HepG2 (cell line): ENCODE data around the gene NDC1. TPM values are rescaled to one million over a fixed set of nuclear protein-coding genes. Genes with fewer than 3 reads are reported as not detected.

ENCODE experiments used
- DR1 ChIP-seq: sonication (generic); formaldehyde crosslinking; IDR thresholded peaks from 2 replicates; pipeline ENCODE4 v1.8.0; 2021; ENCODE audit warnings: mild to moderate bottlenecking, missing genetic modification reagents, inconsistent platforms
- JUND ChIP-seq: sonication (generic); formaldehyde crosslinking; IDR thresholded peaks from 2 replicates; pipeline ENCODE4 v1.8.0; 2022; ENCODE audit warnings: mild to moderate bottlenecking, missing genetic modification reagents
- KDM4B ChIP-seq: sonication (generic); formaldehyde crosslinking; IDR thresholded peaks from 2 replicates; pipeline ENCODE4 v1.4.0; 2020; ENCODE audit warnings: missing genetic modification reagents
- MTF1 ChIP-seq: sonication (generic); formaldehyde crosslinking; IDR thresholded peaks from 2 replicates; pipeline ENCODE4 v1.5.0; 2020; ENCODE audit warnings: missing genetic modification reagents
- RARA ChIP-seq: IDR thresholded peaks from 2 replicates; pipeline ENCODE4 v1.6.1; 2016; ENCODE audit warnings: missing genetic modification reagents, missing compliant biosample characterization
- RNF2 ChIP-seq: fragments of 450-650 bp; conservative IDR thresholded peaks from 2 replicates; pipeline ENCODE4 v1.6.1; 2016; ENCODE audit warnings: low read depth
- SAP130 ChIP-seq: IDR thresholded peaks from 2 replicates; pipeline ENCODE4 v1.6.1; 2016; ENCODE audit warnings: low read depth
- SMYD3 ChIP-seq: sonication (generic); formaldehyde crosslinking; IDR thresholded peaks from 2 replicates; pipeline ENCODE4 v1.8.1; 2023; ENCODE audit warnings: mild to moderate bottlenecking, missing genetic modification reagents
- SRSF4 ChIP-seq: fragments of 200-400 bp; formaldehyde crosslinking; IDR thresholded peaks from one replicate; pipeline ENCODE4 v1.6.1; 2018; ENCODE audit warnings: mild to moderate bottlenecking, low read depth, low read length, moderate library complexity; ENCODE audit not compliant: poor library complexity, severe bottlenecking
- ZBTB8A ChIP-seq: sonication (generic); formaldehyde crosslinking; IDR thresholded peaks from 2 replicates; pipeline ENCODE4 v1.4.0; 2020; ENCODE audit warnings: mild to moderate bottlenecking, low read depth, missing genetic modification reagents, borderline replicate concordance
- polyA plus RNA-seq, 8 experiments: library from polyadenylated mRNA; depleted of rRNA in 3 of 8; stranded (reverse) in 7 of 8; unstranded in 1 of 8; fragments of >200 nt; fragmentation: Illumina TruSeq in 4 of 8; extraction: Trizol in 4 of 8; gene quantifications; 2 replicates each; pipeline versions ENCODE4 v1.2.1 to v1.2.3, GENCODE V29; 2011 to 2016; ENCODE audit warnings: low read depth in 4 of 8, missing spikeins in 1 of 8, mixed read lengths in 1 of 8; ENCODE audit not compliant: insufficient read depth in 1 of 8
- total RNA-seq, 5 experiments: library from RNA; depleted of rRNA; stranded (reverse); fragments of >200 nt; fragmentation: Illumina TruSeq; extraction: Trizol; gene quantifications; 2 replicates each; pipeline ENCODE4 v1.2.3, GENCODE V29; 2016; ENCODE audit warnings: low read depth in 1 of 5
- TF ChIP-seq, protein P1 (sequence below): sonication (generic); formaldehyde crosslinking; IDR thresholded peaks from 2 replicates; pipeline ENCODE4 v1.4.0; 2020; ENCODE audit warnings: missing genetic modification reagents, mild to moderate bottlenecking, borderline replicate concordance
- TF ChIP-seq, protein P2 (sequence below): sonication (generic); formaldehyde crosslinking; IDR thresholded peaks from 2 replicates; pipeline ENCODE4 v1.8.1; 2022; ENCODE audit warnings: low read depth, mild to moderate bottlenecking, missing genetic modification reagents
- TF ChIP-seq, protein P3 (sequence below): sonication (generic); formaldehyde crosslinking; IDR thresholded peaks from 2 replicates; pipeline ENCODE4 v1.5.1; 2020; ENCODE audit warnings: missing genetic modification reagents, mild to moderate bottlenecking, borderline replicate concordance
- TF ChIP-seq, protein P4 (sequence below): sonication (generic); formaldehyde crosslinking; conservative IDR thresholded peaks from 2 replicates; pipeline ENCODE4 v1.4.0; 2020; ENCODE audit warnings: mild to moderate bottlenecking, missing genetic modification reagents, moderate library complexity
- TF ChIP-seq, protein P5 (sequence below): sonication (generic); formaldehyde crosslinking; IDR thresholded peaks from 2 replicates; pipeline ENCODE4 v1.5.0; 2020; ENCODE audit warnings: missing genetic modification reagents, mild to moderate bottlenecking, borderline replicate concordance

Gene NDC1
- total and polyA plus RNA-seq, 2 of the 13 experiments (the other 11 are each of a cell fraction or from before 2014, with no cell fraction given): 38.1 to 50.9 TPM

DNA sequence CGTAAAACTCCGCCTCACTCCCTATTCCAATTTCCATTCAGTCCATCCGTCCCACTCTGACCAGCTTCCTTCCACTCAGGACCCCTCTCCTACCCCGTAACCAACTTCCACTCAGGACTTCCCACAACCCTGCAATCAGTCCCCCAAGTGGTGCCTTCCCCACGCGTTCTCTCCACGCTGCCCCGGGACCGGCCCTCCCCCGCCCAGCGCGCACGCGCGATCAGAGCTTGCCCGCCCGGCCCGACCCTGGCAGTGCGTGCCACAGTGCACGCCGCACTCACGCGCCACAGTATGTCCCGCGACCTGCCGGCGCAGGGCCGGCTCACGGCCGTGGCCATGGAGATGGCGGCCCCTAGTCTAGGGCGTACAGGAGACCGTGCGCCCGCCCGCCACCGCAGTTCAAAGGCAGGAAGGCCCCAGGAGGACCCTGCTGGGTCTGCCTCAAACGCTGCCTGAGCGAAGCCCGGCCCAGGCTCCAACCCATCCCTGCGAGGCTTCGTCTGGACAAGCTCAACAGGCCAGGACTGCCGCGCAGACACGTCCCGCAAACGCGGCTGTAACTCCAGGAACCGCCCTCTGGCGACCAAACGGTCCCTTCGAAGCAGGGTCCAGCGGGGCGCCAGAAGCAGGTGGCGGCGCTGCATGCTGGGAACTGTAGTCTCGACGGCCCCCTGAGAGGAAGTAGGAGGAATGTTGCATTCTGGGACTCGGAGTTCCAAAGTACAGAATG, at the start of gene NDC1 (continued):
- TF ChIP-seq, protein P1, sequence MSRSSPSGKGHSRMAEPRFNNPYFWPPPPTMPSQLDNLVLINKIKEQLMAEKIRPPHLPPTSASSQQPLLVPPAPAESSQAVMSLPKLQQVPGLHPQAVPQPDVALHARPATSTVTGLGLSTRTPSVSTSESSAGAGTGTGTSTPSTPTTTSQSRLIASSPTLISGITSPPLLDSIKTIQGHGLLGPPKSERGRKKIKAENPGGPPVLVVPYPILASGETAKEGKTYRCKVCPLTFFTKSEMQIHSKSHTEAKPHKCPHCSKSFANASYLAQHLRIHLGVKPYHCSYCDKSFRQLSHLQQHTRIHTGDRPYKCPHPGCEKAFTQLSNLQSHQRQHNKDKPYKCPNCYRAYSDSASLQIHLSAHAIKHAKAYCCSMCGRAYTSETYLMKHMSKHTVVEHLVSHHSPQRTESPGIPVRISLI (CRISPR knock-in tag): no peak
- TF ChIP-seq MTF1 (CRISPR knock-in tag) (no peak), JUND (CRISPR knock-in tag) (no peak), SRSF4 (no peak), SAP130 (CRISPR knock-in tag) (peak; percentile 90), RNF2 (peak; percentile 93), DR1 (peak; percentile 84), SMYD3 (CRISPR knock-in tag) (peak; percentile 70; the same call in 1 of the 2 replicates), ZBTB8A (peak; percentile 82), KDM4B (CRISPR knock-in tag) (peak; percentile 83; the same call in 1 of the 2 replicates), RARA (CRISPR knock-in tag) (0 out of 2 replicates have a peak, but pooled peaks have one; percentile 4)
- TF ChIP-seq, protein P2, sequence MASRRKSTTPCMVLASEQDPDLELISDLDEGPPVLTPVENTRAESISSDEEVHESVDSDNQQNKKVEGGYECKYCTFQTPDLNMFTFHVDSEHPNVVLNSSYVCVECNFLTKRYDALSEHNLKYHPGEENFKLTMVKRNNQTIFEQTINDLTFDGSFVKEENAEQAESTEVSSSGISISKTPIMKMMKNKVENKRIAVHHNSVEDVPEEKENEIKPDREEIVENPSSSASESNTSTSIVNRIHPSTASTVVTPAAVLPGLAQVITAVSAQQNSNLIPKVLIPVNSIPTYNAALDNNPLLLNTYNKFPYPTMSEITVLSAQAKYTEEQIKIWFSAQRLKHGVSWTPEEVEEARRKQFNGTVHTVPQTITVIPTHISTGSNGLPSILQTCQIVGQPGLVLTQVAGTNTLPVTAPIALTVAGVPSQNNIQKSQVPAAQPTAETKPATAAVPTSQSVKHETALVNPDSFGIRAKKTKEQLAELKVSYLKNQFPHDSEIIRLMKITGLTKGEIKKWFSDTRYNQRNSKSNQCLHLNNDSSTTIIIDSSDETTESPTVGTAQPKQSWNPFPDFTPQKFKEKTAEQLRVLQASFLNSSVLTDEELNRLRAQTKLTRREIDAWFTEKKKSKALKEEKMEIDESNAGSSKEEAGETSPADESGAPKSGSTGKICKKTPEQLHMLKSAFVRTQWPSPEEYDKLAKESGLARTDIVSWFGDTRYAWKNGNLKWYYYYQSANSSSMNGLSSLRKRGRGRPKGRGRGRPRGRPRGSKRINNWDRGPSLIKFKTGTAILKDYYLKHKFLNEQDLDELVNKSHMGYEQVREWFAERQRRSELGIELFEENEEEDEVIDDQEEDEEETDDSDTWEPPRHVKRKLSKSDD (CRISPR knock-in tag): no peak; the same call in 1 of the 2 replicates
- TF ChIP-seq, protein P3, sequence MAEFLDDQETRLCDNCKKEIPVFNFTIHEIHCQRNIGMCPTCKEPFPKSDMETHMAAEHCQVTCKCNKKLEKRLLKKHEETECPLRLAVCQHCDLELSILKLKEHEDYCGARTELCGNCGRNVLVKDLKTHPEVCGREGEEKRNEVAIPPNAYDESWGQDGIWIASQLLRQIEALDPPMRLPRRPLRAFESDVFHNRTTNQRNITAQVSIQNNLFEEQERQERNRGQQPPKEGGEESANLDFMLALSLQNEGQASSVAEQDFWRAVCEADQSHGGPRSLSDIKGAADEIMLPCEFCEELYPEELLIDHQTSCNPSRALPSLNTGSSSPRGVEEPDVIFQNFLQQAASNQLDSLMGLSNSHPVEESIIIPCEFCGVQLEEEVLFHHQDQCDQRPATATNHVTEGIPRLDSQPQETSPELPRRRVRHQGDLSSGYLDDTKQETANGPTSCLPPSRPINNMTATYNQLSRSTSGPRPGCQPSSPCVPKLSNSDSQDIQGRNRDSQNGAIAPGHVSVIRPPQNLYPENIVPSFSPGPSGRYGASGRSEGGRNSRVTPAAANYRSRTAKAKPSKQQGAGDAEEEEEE (CRISPR knock-in tag): no peak
- TF ChIP-seq, protein P4, sequence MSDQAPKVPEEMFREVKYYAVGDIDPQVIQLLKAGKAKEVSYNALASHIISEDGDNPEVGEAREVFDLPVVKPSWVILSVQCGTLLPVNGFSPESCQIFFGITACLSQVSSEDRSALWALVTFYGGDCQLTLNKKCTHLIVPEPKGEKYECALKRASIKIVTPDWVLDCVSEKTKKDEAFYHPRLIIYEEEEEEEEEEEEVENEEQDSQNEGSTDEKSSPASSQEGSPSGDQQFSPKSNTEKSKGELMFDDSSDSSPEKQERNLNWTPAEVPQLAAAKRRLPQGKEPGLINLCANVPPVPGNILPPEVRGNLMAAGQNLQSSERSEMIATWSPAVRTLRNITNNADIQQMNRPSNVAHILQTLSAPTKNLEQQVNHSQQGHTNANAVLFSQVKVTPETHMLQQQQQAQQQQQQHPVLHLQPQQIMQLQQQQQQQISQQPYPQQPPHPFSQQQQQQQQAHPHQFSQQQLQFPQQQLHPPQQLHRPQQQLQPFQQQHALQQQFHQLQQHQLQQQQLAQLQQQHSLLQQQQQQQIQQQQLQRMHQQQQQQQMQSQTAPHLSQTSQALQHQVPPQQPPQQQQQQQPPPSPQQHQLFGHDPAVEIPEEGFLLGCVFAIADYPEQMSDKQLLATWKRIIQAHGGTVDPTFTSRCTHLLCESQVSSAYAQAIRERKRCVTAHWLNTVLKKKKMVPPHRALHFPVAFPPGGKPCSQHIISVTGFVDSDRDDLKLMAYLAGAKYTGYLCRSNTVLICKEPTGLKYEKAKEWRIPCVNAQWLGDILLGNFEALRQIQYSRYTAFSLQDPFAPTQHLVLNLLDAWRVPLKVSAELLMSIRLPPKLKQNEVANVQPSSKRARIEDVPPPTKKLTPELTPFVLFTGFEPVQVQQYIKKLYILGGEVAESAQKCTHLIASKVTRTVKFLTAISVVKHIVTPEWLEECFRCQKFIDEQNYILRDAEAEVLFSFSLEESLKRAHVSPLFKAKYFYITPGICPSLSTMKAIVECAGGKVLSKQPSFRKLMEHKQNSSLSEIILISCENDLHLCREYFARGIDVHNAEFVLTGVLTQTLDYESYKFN: peak; percentile 82
- TF ChIP-seq, protein P5, sequence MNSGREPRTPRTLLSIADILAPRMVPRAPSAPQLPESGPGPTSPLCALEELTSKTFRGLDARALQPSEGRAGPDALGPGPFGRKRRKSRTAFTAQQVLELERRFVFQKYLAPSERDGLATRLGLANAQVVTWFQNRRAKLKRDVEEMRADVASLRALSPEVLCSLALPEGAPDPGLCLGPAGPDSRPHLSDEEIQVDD (CRISPR knock-in tag): peak; percentile 80; the same call in 1 of the 2 replicates
